ENCODE measurements around the gene RALGAPA1. TPM values are rescaled to one million over a fixed set of nuclear protein-coding genes. Genes with fewer than 3 reads are reported as not detected.

Gene RALGAPA1
- total RNA-seq, 6 donors from 2014 or later: 55.5 to 155 (median 61.1) TPM

DNA sequence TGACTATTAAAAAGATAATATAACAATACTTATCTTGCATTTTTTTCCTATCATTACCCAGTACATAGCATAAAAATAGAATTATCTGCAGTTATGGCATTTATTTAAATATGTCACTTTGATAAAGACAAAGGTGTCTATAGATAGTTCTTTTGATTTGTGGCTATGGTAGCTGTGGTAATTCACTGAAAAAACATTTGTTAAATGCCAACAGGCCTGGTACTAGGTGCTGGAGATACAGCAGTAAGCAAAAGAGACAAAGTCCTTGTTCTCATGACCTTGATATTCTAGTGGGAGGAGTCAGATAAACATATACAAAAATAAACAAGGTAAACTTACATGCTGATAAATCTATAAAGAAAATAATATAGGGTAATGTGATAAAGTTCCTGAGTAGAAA, 230.5 kb downstream of the RALGAPA1 start:
- Histone ChIP-seq H3K4me1 (no peaks in the 10 kb centered on the region), H3K4me3 (no peak overlapping the region), H3K27ac (no peak overlapping the region), H3K9me3 (no peaks in the 10 kb centered on the region), H3K36me3 (no peaks in the 10 kb centered on the region), H3K27me3 (no peaks in the 10 kb centered on the region)
- no peak for TF ChIP-seq EP300 (IDR thresholded peaks at IDR 0.05)
- no peak for TF ChIP-seq POLR2A (IDR thresholded peaks at IDR 0.05)
- no peak for TF ChIP-seq POLR2AphosphoS5 (IDR thresholded peaks at IDR 0.05)
- TF ChIP-seq, protein P1, sequence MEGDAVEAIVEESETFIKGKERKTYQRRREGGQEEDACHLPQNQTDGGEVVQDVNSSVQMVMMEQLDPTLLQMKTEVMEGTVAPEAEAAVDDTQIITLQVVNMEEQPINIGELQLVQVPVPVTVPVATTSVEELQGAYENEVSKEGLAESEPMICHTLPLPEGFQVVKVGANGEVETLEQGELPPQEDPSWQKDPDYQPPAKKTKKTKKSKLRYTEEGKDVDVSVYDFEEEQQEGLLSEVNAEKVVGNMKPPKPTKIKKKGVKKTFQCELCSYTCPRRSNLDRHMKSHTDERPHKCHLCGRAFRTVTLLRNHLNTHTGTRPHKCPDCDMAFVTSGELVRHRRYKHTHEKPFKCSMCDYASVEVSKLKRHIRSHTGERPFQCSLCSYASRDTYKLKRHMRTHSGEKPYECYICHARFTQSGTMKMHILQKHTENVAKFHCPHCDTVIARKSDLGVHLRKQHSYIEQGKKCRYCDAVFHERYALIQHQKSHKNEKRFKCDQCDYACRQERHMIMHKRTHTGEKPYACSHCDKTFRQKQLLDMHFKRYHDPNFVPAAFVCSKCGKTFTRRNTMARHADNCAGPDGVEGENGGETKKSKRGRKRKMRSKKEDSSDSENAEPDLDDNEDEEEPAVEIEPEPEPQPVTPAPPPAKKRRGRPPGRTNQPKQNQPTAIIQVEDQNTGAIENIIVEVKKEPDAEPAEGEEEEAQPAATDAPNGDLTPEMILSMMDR (IDR thresholded peaks at IDR 0.05): no peak
- ATAC-seq (ENCODE audit: low FRiP score in 2 of 2) (no peak), DNase-seq (no peak)

DNA sequence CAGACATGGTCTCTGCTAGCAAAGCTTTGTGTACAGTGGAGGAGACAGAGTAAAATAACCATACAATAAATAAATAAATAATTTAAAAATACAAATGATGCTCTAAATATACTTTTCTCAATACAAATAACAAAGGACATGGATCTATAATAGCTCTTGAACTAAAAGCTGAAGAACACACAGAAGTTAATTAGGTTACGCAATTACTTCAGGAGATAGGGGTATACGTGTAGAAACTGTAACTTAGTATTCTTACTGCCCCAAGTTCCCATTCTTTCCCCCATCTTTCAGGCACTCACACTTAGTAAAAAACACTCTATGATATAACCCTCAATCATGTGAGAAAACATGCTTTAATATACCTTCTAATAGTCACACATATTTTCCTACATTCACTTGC, 231.0 kb downstream of the RALGAPA1 start:
- Histone ChIP-seq H3K27ac (no peak overlapping the region), H3K4me3 (no peak overlapping the region), H3K36me3 (no peaks in the 10 kb centered on the region), H3K9me3 (no peaks in the 10 kb centered on the region), H3K27me3 (no peaks in the 10 kb centered on the region), H3K4me1 (no peaks in the 10 kb centered on the region)
- DNase-seq (no peak), ATAC-seq (ENCODE audit: low FRiP score in 2 of 2) (no peak)
- WGBS, 2 donors: 78 to 91% methylated on average over 2 of the region's 2 CpGs
- TF ChIP-seq POLR2AphosphoS5 (IDR thresholded peaks at IDR 0.05): no peak

DNA sequence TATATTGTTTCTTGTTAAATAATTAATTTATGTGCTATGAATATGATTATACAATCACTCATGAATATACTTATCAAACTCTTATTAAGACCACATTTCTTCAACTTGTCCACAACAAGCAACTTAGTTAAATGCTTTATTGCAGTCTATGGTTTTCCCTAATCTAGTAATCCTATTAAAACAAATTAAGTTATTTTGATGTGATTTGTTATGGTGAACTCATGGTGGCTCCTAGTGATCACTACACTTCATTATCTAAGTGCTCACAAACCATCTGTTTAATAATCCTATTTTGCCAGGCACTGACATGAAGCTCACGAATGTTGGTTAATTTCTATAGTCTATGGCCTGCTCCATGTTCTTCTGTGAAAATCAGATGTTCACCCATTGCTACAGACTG, 232.2 kb downstream of the RALGAPA1 start:
- H3K36me3 ChIP-seq: peaks cover 0 to 8% (median 0%) of the 10 kb centered on the region in 4 donors
- H3K27ac ChIP-seq: no peak overlapping the region
- no peaks in the 10 kb centered on the region for H3K27me3 ChIP-seq
- 97 to 100% methylated on average over 1 of the region's 1 CpG for WGBS, 2 donors
- no peak overlapping the region for H3K4me3 ChIP-seq
- no peak for TF ChIP-seq EP300 (IDR thresholded peaks at IDR 0.05)
- TF ChIP-seq POLR2AphosphoS5 (IDR thresholded peaks at IDR 0.05): no peak
- TF ChIP-seq, protein P1 (IDR thresholded peaks at IDR 0.05): no peak
- no peak for TF ChIP-seq POLR2A (IDR thresholded peaks at IDR 0.05)
- DNase-seq (no peak), ATAC-seq (ENCODE audit: low FRiP score in 2 of 2) (no peak)
- no peaks in the 10 kb centered on the region for H3K4me1 ChIP-seq
- no peaks in the 10 kb centered on the region for H3K9me3 ChIP-seq

GRCh38 chr14:35576260-35576659, 232.8 kb downstream of the RALGAPA1 start:
- H3K36me3 ChIP-seq: peaks cover 0 to 8% (median 0%) of the 10 kb centered on the region in 4 donors
- TF ChIP-seq, protein P1 (IDR thresholded peaks at IDR 0.05): no peak
- TF ChIP-seq EP300 (IDR thresholded peaks at IDR 0.05) (no peak), POLR2A (IDR thresholded peaks at IDR 0.05) (no peak), POLR2AphosphoS5 (IDR thresholded peaks at IDR 0.05) (no peak)
- no peaks in the 10 kb centered on the region for H3K27me3 ChIP-seq
- ATAC-seq (ENCODE audit: low FRiP score in 2 of 2): no peak
- H3K4me3 ChIP-seq: no peak overlapping the region
- no peaks in the 10 kb centered on the region for H3K4me1 ChIP-seq
- H3K9me3 ChIP-seq: no peaks in the 10 kb centered on the region
- H3K27ac ChIP-seq: no peak overlapping the region
- no peak for DNase-seq

DNA sequence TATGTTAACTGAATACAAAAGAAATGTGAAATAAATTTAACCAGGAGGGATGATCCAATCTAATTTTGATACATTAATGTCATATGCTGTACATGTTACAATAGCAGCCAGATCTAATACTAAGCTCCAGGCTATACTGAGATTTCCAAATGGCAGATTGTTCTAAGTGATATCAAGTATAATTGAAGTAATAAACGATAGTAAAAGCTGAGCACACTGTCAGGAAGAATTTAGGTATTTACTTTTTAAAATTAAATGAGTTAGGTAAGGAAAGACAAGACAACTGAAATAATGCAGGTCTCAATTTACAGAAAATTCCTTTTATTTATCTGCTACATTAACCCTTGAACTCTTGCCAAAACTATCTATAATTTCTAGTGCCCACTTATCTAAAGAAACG, 235.2 kb downstream of the RALGAPA1 start:
- WGBS, 2 donors: 74 to 82% methylated on average over 2 of the region's 2 CpGs
- ATAC-seq (ENCODE audit: low FRiP score in 2 of 2) (no peak), DNase-seq (no peak)
- H3K9me3 ChIP-seq: no peaks in the 10 kb centered on the region
- H3K27ac ChIP-seq: no peak overlapping the region
- no peaks in the 10 kb centered on the region for H3K27me3 ChIP-seq
- H3K36me3 ChIP-seq: peaks cover 0 to 8% (median 0%) of the 10 kb centered on the region in 4 donors
- H3K4me1 ChIP-seq: no peaks in the 10 kb centered on the region
- no peak for TF ChIP-seq EP300 (IDR thresholded peaks at IDR 0.05)
- no peak for TF ChIP-seq POLR2A (IDR thresholded peaks at IDR 0.05)
- TF ChIP-seq, protein P1 (IDR thresholded peaks at IDR 0.05): no peak
- TF ChIP-seq POLR2AphosphoS5 (IDR thresholded peaks at IDR 0.05): no peak
- no peak overlapping the region for H3K4me3 ChIP-seq

Data from upper lobe of left lung (tissue), 6 donors.